ENCODE results near the gene ACAN. TPM values are rescaled to one million over a fixed set of nuclear protein-coding genes. Genes with fewer than 3 reads are reported as not detected.

ACAN gene
- total RNA-seq, 1 donor from 2014 or later, result 42.9 TPM

GRCh38 chr15:88843334-88843733 lies 40.1 kb downstream of the ACAN start:
- DNase-seq (ENCODE audit: low spot score), result no peak

- no peak for DNase-seq (ENCODE audit: low spot score)
Measured at GRCh38 chr15:88844749-88845386, 41.6 kb downstream of the ACAN start.

- DNase-seq (ENCODE audit: low spot score), result no peak
Measured at GRCh38 chr15:88845616-88846015, 42.4 kb downstream of the ACAN start.

GRCh38 chr15:88847144-88847543 lies 43.9 kb downstream of the ACAN start:
- no peak for DNase-seq (ENCODE audit: low spot score)

GRCh38 chr15:88848203-88848602 lies 45.0 kb downstream of the ACAN start:
- no peak for DNase-seq (ENCODE audit: low spot score)

- DNase-seq (ENCODE audit: low spot score), result peak; percentile 22
Measured at GRCh38 chr15:88849376-88850072, 46.3 kb downstream of the ACAN start.

- DNase-seq (ENCODE audit: low spot score), result no peak
Measured at GRCh38 chr15:88852476-88852875, 49.2 kb downstream of the ACAN start.

GRCh38 chr15:88858934-88859333 lies 55.7 kb downstream of the ACAN start:
- DNase-seq (ENCODE audit: low spot score), result no peak

- DNase-seq (ENCODE audit: low spot score), result no peak
Measured at GRCh38 chr15:88859550-88859949, 56.3 kb downstream of the ACAN start.

GRCh38 chr15:88860212-88860611 lies 57.0 kb downstream of the ACAN start:
- DNase-seq (ENCODE audit: low spot score), result no peak

GRCh38 chr15:88863412-88863811 lies 60.2 kb downstream of the ACAN start:
- DNase-seq (ENCODE audit: low spot score), result no peak

GRCh38 chr15:88864861-88865497 lies 61.7 kb downstream of the ACAN start:
- DNase-seq (ENCODE audit: low spot score), result no peak

GRCh38 chr15:88865498-88866099 lies 62.4 kb downstream of the ACAN start:
- no peak for DNase-seq (ENCODE audit: low spot score)

GRCh38 chr15:88866295-88866881 lies 63.2 kb downstream of the ACAN start:
- DNase-seq (ENCODE audit: low spot score), result no peak

- DNase-seq (ENCODE audit: low spot score), result no peak
Measured at GRCh38 chr15:88871313-88871712, 68.1 kb downstream of the ACAN start.

GRCh38 chr15:88872106-88872505 lies 68.9 kb downstream of the ACAN start:
- DNase-seq (ENCODE audit: low spot score), result no peak

GRCh38 chr15:88872706-88873105 lies 69.5 kb downstream of the ACAN start:
- no peak for DNase-seq (ENCODE audit: low spot score)

- no peak for DNase-seq (ENCODE audit: low spot score)
Measured at GRCh38 chr15:88873786-88874185, 70.5 kb downstream of the ACAN start.

GRCh38 chr15:88874275-88874674 lies 71.0 kb downstream of the ACAN start:
- DNase-seq (ENCODE audit: low spot score), result no peak

GRCh38 chr15:88874684-88875083 lies 71.4 kb downstream of the ACAN start:
- DNase-seq (ENCODE audit: low spot score), result no peak

GRCh38 chr15:88876573-88876972 lies 73.3 kb downstream of the ACAN start:
- no peak for DNase-seq (ENCODE audit: low spot score)

- DNase-seq (ENCODE audit: low spot score), result no peak
Measured at GRCh38 chr15:88877415-88877814, 74.2 kb downstream of the ACAN start.
